Stimulated activated CD4-positive, alpha-beta T cell treated with anti-CD3 and anti-CD28 coated beads, TNF-alpha, amount 100 ng/mL, for 4 hours (primary cell): ENCODE results near the gene SLC44A2.
A peak's percentile ranks its signal among the peaks of the same experiment; 100 is the strongest.

ENCODE experiments used
- DNase-seq, 3 experiments: peaks; one replicate each; pipeline ENCODE4 v3.0.0-alpha.2; 2020; ENCODE audit warnings: low read depth in 3 of 3

SLC44A2 gene

DNA sequence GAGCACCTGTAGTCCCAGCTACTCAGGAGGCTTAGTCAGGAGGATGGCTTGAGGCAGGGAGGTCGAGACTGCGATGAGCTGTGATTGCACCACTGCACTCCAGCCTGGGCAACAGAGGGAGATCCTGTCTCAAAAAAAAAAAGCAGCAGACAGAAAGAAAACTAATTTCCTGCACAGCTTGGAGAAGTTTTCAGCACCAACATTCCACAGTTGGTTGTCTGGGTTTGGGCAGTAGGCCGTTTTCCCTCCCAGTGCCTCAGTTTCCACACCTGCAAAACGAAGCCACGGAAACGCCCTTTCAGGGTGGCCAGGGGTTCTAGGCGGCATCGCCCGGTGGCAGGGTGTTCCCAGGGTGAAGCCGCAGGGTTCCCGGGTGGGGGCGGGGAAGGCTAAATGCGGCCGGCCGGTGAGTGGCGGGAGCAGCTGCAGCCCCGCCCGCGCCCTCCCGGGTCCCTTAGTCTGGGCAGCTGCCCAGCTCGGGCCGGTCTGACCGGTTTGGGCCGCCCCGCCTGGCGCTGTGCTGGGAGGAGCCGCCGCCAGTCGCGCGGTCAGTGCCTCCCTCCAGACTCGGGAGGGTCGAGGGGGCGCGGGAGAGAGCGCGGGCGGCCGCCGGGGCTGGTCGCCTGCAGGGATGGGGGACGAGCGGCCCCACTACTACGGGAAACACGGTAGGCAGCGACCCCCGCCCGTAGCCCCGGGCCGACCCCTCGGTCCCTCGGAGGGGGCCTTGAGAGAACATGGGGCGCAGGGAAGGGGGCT, at the start of gene SLC44A2:
SLC44A2 (plus strand) TSS at position 551 of the 759 bp plus-strand sequence; CDS start at position 632, 81 bp downstream.
- DNase-seq: no peak

DNA sequence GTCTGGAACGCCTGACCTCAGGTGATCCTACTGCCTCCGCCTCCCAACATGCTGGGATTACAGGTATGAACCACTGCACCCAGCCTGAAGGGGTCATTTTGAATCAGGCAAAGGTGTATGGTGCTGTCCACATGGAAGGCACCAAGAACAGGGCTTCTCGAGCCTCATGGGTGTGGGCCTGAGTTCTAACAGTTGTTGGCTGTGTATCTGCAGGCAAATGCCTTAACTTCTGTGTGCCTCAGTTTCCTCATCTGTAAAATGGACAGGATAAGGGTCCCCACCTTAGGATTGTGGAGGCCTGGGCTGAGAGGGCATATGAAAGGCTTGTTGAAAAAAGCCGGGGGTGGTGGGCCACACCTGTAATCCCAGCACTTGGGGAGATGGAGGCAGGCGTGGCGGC, 47.4 kb upstream of the SLC44A2 start:
- no peak for DNase-seq

DNA sequence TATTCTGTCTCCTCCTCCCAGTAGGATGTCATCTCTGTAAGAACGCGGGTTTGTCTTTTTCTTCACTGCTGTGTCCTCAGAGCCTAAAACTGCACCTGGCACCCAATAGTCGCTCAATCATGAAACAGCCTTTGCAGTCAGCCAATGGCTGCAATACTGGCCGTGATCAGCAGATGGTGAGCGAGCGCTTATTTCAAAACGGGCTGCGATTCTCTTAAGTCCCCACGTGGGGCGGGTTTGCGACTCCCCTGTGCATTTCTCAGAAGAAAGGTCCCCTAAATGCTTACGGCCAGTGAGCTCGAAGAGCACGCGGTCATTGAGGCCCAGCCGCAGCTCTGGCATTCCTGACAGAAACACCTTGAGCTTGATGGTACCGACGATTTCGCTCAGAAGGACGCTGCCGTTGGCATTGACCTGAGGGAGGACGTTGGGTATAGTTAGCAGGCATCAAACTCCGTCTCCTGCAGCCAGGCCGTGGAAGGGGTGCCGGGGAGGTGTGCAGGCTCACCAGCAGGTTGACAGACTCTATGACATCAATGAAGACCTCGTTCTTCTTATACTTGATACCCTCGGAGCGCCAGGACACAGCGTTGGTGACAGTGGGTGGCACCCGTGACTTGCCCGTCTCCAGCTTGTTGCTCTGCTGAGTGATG, 44.2 kb upstream of the SLC44A2 start:
- peak; percentile 77 to 79 (median 78) for DNase-seq

GRCh38 chr19:10582091-10582490, 43.3 kb upstream of the SLC44A2 start:
- DNase-seq: no peak

DNA sequence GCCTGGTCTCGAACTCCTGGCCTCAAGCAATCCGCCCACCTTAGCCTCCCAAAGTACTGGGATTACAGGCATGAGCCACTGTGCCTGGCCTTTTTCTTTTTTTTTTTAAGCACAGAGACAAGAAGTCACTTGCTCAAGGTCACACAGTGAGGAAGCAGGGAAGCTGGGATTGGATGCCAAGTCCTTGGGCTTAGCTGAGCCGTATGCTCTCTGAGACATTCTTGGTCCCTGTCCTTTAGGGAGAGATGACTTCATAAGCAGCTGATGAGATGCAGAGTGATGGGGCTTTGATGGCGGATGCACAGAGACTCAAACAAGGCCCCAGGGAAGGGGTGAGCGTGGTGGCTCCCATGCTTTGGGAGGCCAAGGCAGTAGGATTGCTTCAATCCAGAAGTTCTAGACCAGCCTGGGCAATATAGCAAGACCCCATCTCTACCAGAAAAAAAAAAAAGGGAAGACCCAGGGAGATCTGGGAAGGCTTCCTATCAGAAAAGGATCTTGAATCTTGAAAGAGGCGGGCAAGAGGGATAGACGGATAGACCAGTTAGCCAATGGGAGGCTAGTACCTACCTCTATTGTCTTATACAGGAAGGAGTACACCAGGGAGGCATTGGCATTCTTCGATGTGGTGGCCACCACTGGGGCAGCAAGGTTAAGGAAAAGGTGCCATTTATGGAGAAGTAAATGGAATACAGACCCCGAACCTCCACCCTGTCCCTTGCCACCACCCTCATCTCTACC, 42.1 kb upstream of the SLC44A2 start:
- DNase-seq: no peak

- no peak for DNase-seq
Observed at GRCh38 chr19:10586396-10586795, 39.0 kb upstream of the SLC44A2 start.

DNA sequence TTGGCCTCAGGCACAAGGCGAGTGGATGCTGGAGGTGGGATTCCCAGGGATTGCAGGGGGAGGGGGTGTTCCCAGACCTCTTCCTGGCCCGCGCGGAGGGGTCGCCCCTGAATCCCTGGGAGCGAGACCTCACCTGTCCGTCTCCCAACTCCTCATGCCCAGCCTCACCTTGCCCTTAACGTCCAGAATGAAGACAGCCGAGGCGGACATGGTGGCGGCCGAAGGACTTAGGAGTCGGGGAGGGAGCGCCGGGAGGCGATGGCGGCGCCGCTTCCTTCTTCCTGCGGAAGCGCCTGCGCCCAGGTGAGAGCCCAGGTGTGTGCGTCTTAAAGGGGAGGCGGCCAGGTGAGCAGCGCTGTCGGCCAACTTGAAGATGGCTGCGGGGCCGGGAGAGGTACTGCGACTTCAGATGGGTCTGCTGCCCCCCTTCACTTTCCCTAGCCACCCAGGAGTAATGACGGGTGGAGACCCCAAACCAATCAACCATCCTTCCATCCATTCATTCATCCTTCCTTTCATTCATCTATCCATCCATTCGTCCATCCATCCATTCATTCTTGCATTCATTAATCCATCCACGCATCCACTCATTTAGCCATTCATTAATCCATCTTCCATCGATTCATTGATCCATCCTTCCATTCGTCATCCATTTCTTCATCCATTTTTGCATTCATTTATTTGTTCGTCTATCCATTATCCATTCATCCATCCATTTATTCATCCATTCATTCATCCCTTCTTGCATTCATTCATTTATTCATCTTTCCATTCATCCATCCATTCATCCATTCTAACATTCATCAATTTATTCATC, 38.1 kb upstream of the SLC44A2 start, which contains the start of gene AP1M2:
AP1M2 (minus strand) TSS at position 291 of the 817 bp plus-strand sequence; CDS start at position 210, 81 bp downstream.
- no peak for DNase-seq

- DNase-seq: no peak
Observed at GRCh38 chr19:10587839-10588150, 37.6 kb upstream of the SLC44A2 start.

DNA sequence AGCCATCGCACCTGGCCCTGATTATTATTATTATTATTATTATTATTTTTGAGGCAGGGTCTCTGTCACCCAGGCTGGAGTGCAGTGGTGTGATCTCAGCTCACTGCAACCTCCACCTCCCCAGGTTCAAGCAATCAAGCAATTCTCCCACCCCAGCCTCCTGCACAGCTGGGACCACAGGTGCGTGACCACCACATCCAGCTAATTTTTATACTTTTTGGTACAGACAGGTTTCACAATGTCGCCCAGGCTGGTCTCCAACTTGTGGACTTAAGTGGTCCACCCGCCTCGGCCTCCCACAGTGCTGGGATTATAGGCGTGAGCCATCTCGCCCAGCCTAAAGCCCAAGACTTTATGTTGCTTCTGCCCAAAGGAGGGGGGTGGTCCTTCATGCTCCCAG, 32.2 kb upstream of the SLC44A2 start:
- DNase-seq: no peak

DNA sequence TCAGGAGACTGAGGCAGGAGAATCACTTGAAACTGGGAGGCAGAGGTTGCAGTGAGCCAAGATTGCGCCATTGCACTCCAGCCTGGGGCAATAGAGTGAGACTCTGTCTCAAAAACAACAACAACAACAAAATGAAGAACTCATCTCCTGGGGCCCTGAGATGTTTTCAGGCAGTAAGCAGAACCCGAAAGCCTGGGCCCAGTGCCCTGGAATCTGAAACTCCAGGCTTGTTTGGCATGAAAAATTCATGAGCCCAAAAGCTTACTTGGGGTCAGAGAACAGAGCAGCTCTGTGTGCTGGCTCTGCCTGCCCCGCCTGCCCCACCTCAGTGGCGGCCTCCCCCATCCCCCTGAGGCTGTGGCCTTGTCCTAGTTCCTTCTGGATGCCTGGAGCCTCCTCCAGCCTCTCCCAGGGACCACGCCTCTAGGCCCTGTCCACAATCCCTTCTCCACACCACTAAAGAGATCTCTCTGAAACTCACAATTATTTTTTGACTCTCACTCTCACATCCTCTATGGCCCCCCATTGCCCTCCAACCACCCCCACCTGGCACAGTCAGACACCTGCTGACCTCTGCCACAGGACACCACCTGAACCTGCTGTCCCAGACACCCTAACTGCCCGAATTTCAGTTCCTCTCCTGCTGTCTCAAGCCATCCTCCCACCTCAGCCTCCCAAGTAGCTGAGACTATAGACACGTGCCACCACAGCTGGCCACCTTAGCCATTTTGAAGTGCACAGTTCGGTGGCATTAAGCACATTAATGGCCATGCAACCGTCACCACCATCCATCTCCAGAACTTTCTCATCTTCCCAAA, 31.3 kb upstream of the SLC44A2 start:
- no peak for DNase-seq

GRCh38 chr19:10600149-10600548, 25.2 kb upstream of the SLC44A2 start:
- DNase-seq: no peak

- DNase-seq: no peak
Observed at GRCh38 chr19:10601999-10602329, 23.4 kb upstream of the SLC44A2 start.

- peak; percentile 80 to 85 (median 82) for DNase-seq
Observed at GRCh38 chr19:10602330-10603083, 22.8 kb upstream of the SLC44A2 start.

DNA sequence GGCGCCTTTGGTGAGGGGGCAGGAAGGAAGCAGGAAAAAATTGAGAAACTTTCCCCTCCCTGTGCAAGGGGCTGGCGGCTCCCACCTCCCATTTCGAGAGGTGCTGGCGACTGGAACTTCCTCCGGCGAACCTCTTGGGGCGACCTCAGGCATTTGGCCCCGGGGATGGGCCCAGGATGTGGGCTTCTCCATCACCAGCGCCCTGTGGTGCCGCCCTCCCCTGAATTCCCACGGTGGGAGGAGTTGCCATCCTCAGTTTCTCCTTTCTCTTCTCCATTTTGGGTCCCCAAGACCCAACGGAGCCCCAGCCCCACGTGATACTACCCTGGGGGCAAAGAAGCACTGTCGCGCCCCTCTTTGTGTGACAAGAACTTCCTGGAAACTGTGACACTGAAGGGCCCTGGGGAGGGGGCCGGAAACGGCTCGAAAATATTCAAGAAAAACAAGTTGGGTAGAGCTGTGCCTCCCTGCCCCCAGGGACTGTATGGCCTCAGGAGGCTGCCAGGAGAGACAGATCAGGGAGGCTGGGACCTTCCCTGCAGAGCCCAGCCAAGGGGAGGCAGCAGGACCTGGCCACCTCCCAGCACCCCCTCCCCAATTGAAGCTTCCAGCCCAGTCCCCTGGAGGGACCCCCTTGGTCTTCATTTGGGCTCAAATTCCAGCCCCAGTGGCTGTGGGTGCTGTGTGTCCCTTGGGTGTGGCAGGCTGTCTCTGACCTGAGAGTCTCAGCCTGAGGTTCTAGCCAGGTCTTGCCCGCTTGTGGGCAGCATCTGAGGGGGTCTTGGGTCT, 22.1 kb upstream of the SLC44A2 start:
- peak; percentile 44 to 68 (median 63) for DNase-seq

DNA sequence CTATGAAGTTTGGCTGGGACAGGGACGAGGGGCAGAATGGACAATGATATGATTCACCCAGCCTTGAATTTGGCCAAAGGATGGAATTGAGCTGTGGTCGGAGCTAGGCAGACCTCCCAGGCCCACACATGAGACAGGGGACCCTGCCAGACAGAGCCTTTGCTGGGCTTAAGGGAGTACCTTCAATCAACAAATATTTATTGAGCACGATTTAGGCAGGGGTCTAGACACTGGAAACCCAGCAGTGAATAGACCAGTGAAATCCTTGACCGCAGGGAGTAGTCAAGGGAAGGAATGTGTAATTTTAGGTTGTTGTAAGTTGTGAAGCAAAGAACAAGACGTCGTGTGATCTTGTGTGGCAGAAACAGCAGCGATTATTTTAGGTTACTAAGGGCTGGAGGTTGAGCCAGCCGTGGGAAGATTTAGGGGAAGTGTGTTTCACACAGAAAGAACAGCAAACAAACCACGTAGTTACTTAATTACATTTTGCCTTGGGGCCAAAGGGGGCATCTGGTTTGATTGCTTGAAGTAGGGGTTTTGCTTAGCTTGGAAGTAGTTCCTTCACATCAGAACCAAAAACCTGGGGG, 21.4 kb upstream of the SLC44A2 start:
- peak in 2 of 3 experiments; percentile 4 to 8 for DNase-seq

DNA sequence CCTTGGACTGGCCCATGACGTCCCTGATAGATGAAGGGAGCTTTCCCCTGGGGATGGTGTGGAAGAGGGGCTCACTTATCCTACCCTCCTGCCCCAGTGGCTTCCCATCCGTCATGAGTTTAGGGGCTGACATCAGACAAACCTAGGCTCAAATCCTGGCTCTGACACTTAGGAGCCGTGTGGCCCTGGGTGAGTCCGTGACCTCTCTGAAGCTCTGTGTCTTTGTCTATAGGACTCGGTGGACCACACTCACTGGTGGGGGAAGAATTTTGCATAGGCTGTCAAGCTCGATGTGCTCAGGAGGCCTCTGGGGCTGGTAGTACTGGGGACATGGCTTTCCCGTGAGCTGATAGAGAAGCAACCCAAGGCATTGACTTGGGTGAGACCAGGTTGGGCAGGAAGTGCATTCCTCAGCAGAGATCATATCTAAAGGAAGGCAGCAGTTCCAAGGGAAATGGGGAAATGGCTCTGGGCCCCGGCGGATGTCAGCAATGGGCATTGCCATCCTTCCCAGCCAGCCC, 20.8 kb upstream of the SLC44A2 start:
- peak in 1 of 3 experiments; percentile 9 for DNase-seq

DNA sequence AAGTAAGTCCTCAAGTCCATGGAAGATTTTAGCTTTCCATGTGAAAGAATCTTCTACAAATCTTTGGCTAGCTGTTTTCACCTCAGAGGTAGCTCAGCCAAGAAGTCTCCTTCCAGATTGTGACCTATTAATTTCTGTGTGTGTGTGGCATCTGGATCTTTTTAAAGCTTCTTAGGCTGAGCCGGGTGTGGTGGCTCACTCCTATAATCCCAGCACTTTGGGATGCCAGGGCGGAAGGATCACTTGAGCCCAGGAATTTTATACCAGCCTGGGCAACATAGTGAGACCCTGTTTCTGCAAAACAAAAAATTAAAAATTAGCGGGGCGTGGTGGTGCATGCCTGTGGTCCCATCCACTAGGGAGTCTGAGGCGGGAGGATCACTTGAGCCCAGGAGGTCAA, 13.4 kb upstream of the SLC44A2 start:
- DNase-seq: no peak

- no peak for DNase-seq
Observed at GRCh38 chr19:10612499-10613119, 12.7 kb upstream of the SLC44A2 start.
